ENCODE data around the gene PXDC1. TPM values are rescaled to one million over a fixed set of nuclear protein-coding genes. Genes with fewer than 3 reads are reported as not detected.

PXDC1 gene
- total RNA-seq, 1 donor from 2014 or later, result 41.0 TPM

- peaks cover 34% of the 10 kb centered on the region for H3K4me1 Mint-ChIP-seq (ENCODE audit: unreplicated experiment)
- peak overlapping the region; percentile 19 for H3K27ac Mint-ChIP-seq (ENCODE audit: unreplicated experiment)
- peak overlapping the region; percentile 13 for H3K4me3 Mint-ChIP-seq (ENCODE audit: unreplicated experiment)
- no peaks in the 10 kb centered on the region for H3K27me3 Mint-ChIP-seq (ENCODE audit: unreplicated experiment)
- TF ChIP-seq CTCF (IDR thresholded peaks at IDR 0.05; ENCODE audit: unreplicated experiment), result no peak
- H3K9me3 Mint-ChIP-seq (ENCODE audit: unreplicated experiment), result no peaks in the 10 kb centered on the region
- H3K36me3 Mint-ChIP-seq (ENCODE audit: low read depth, unreplicated experiment), result no peaks in the 10 kb centered on the region
- no peak for DNase-seq (ENCODE audit: low spot score)
Measured at GRCh38 chr6:3791526-3792203, 40.2 kb upstream of the PXDC1 start.

GRCh38 chr6:3789896-3790558, 38.5 kb upstream of the PXDC1 start:
- Mint-ChIP-seq H3K27ac (ENCODE audit: unreplicated experiment) (no peak overlapping the region), H3K4me1 (ENCODE audit: unreplicated experiment) (peaks cover 22% of the 10 kb centered on the region), H3K27me3 (ENCODE audit: unreplicated experiment) (no peaks in the 10 kb centered on the region), H3K4me3 (ENCODE audit: unreplicated experiment) (no peak overlapping the region), H3K36me3 (ENCODE audit: low read depth, unreplicated experiment) (no peaks in the 10 kb centered on the region), H3K9me3 (ENCODE audit: unreplicated experiment) (no peaks in the 10 kb centered on the region)
- TF ChIP-seq CTCF (IDR thresholded peaks at IDR 0.05; ENCODE audit: unreplicated experiment), result no peak
- DNase-seq (ENCODE audit: low spot score), result no peak

GRCh38 chr6:3789018-3789895, 37.7 kb upstream of the PXDC1 start:
- Mint-ChIP-seq H3K9me3 (ENCODE audit: unreplicated experiment) (no peaks in the 10 kb centered on the region), H3K4me3 (ENCODE audit: unreplicated experiment) (no peak overlapping the region), H3K27ac (ENCODE audit: unreplicated experiment) (no peak overlapping the region), H3K27me3 (ENCODE audit: unreplicated experiment) (no peaks in the 10 kb centered on the region), H3K36me3 (ENCODE audit: low read depth, unreplicated experiment) (no peaks in the 10 kb centered on the region), H3K4me1 (ENCODE audit: unreplicated experiment) (peaks cover 20% of the 10 kb centered on the region)
- DNase-seq (ENCODE audit: low spot score), result no peak
- no peak for TF ChIP-seq CTCF (IDR thresholded peaks at IDR 0.05; ENCODE audit: unreplicated experiment)

GRCh38 chr6:3788408-3789017, 37.0 kb upstream of the PXDC1 start:
- Mint-ChIP-seq H3K4me3 (ENCODE audit: unreplicated experiment) (no peak overlapping the region), H3K27me3 (ENCODE audit: unreplicated experiment) (no peaks in the 10 kb centered on the region), H3K27ac (ENCODE audit: unreplicated experiment) (no peak overlapping the region), H3K4me1 (ENCODE audit: unreplicated experiment) (peaks cover 13% of the 10 kb centered on the region), H3K36me3 (ENCODE audit: low read depth, unreplicated experiment) (no peaks in the 10 kb centered on the region), H3K9me3 (ENCODE audit: unreplicated experiment) (no peaks in the 10 kb centered on the region)
- no peak for TF ChIP-seq CTCF (IDR thresholded peaks at IDR 0.05; ENCODE audit: unreplicated experiment)
- DNase-seq (ENCODE audit: low spot score), result no peak
